Measurements from ENCODE around the gene PPM1D. TPM values are rescaled to one million over a fixed set of nuclear protein-coding genes. Genes with fewer than 3 reads are reported as not detected.
A peak's percentile ranks its signal among the peaks of the same experiment; 100 is the strongest.

PPM1D gene
- total and polyA plus RNA-seq, 2 experiments from 2014 or later = 18.3 to 18.6 TPM

- H3K36me3 ChIP-seq (replicated peaks; ENCODE audit: insufficient read depth, low read depth) = no peaks in the 10 kb centered on the region
- no peaks in the 10 kb centered on the region for H3K27me3 ChIP-seq
- WGBS (ENCODE audit: low lambda C conversion rate, missing lambda C conversion rate) = 38% methylated on average over 17 of the region's 17 CpGs
- no peaks in the 10 kb centered on the region for H3K9me2 ChIP-seq (replicated peaks; ENCODE audit: insufficient read depth)
- no peaks in the 10 kb centered on the region for H3K9me3 ChIP-seq (ENCODE audit: low read depth)
- peak overlapping the region; percentile 96 for H2AFZ ChIP-seq
- DNase-seq (ENCODE audit: low spot score) = no peak
- H3K4me2 ChIP-seq = peak overlapping the region; percentile 88
- H4K20me1 ChIP-seq (ENCODE audit: insufficient read depth, poor library complexity, severe bottlenecking) = no peaks in the 10 kb centered on the region
- peaks cover 4% of the 10 kb centered on the region for H3K79me2 ChIP-seq
- peak overlapping the region; percentile 31 for H3K4me3 ChIP-seq
- H3K4me1 ChIP-seq (ENCODE audit: insufficient read depth) = peaks cover 4% of the 10 kb centered on the region
- H3K27ac ChIP-seq = peak overlapping the region; percentile 62
- TF ChIP-seq EZH2 (IDR thresholded peaks at IDR 0.05; ENCODE audit: borderline replicate concordance) (no peak), EZH2phosphoT487 (IDR thresholded peaks at IDR 0.05; ENCODE audit: low read depth, severe bottlenecking, unreplicated experiment) (no peak)
- TF ChIP-seq, protein P1, sequence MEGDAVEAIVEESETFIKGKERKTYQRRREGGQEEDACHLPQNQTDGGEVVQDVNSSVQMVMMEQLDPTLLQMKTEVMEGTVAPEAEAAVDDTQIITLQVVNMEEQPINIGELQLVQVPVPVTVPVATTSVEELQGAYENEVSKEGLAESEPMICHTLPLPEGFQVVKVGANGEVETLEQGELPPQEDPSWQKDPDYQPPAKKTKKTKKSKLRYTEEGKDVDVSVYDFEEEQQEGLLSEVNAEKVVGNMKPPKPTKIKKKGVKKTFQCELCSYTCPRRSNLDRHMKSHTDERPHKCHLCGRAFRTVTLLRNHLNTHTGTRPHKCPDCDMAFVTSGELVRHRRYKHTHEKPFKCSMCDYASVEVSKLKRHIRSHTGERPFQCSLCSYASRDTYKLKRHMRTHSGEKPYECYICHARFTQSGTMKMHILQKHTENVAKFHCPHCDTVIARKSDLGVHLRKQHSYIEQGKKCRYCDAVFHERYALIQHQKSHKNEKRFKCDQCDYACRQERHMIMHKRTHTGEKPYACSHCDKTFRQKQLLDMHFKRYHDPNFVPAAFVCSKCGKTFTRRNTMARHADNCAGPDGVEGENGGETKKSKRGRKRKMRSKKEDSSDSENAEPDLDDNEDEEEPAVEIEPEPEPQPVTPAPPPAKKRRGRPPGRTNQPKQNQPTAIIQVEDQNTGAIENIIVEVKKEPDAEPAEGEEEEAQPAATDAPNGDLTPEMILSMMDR (IDR thresholded peaks at IDR 0.05; ENCODE audit: poor library complexity) = no peak
Measured at GRCh38 chr17:60676758-60677307, 76.8 kb downstream of the PPM1D start.

DNA sequence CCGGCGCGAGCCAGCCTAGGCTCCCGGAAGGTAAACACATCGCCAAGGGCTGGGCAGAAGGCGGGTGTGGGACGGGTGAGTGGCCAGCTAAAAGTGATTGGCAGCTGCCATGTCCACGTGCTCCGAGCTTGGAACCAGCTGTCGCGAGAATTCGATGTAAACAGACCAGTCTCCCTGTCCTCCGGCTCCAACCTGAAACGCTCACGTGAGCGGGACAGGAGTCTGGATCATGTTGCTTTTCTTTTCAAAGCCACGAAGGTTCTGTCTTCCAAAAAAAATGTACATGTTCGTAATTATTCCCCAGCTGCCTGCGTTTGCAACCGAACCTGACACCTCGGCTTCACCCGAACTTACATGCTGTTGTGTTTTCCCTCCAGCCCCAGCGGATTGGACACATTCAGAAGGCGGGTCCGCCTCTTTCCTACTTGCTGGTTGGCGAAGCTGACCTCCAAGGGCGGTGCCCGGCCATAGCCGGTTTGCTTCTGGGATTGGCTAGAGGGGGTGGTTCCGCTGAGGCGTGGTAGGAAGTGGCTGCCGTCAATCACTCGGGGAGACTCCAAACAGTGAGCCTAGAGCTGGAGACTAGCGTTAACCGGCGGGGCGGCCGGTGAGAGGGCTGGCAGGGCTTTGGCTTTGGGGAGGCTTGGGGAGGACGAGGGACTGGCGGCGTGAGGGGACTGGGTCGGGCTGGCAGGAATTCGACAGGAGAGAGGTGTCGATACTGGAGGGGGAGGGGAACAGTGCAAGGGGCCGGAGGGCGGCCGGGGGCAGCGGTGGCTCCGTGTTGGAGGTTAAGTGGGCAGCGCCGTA is 77.5 kb downstream of the PPM1D start, which contains the start of gene BCAS3:
TSS of gene BCAS3 (plus strand) at position 544 of the 810 bp plus-strand sequence.
- H3K36me3 ChIP-seq (replicated peaks; ENCODE audit: insufficient read depth, low read depth) = no peaks in the 10 kb centered on the region
- peaks cover 4% of the 10 kb centered on the region for H3K4me1 ChIP-seq (ENCODE audit: insufficient read depth)
- H4K20me1 ChIP-seq (ENCODE audit: insufficient read depth, poor library complexity, severe bottlenecking) = no peaks in the 10 kb centered on the region
- peak within 1 kb of the TSS; percentile 96 for H2AFZ ChIP-seq
- TF ChIP-seq EZH2phosphoT487 (IDR thresholded peaks at IDR 0.05; ENCODE audit: low read depth, severe bottlenecking, unreplicated experiment) (no peak), EZH2 (IDR thresholded peaks at IDR 0.05; ENCODE audit: borderline replicate concordance) (no peak)
- TF ChIP-seq, protein P1 (IDR thresholded peaks at IDR 0.05; ENCODE audit: poor library complexity) = no peak
- H3K9me3 ChIP-seq (ENCODE audit: low read depth) = no peaks in the 10 kb centered on the region
- H3K27ac ChIP-seq = peak within 1 kb of the TSS; percentile 62
- no peaks in the 10 kb centered on the region for H3K9me2 ChIP-seq (replicated peaks; ENCODE audit: insufficient read depth)
- H3K4me2 ChIP-seq = peak within 1 kb of the TSS; percentile 88
- peak; percentile 99 for DNase-seq (ENCODE audit: low spot score)
- H3K27me3 ChIP-seq = no peaks in the 10 kb centered on the region
- H3K79me2 ChIP-seq = peaks cover 4% of the 10 kb centered on the region
- 2% methylated on average over 40 of the region's 51 CpGs for WGBS (ENCODE audit: low lambda C conversion rate, missing lambda C conversion rate)
- peak within 1 kb of the TSS; percentile 31 for H3K4me3 ChIP-seq

DNA sequence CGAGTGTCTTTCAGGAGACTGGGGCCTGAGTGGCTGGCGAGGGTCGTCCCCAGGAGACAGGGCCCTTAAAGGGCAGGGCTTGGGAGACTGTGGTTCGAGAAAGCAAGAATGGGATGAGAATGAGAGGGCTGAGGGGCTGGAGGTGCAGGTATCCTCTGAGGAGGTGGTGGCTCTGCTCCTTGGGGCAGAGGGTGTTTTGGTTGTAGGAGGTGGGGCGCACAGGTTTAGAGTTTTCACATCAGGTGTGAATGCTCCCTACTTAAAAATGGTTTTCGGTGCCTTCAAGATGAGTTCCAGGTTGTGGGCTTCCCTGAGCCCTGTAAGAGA is 78.1 kb downstream of the PPM1D start:
- Histone ChIP-seq H3K27ac (peak overlapping the region; percentile 29), H3K79me2 (peaks cover 4% of the 10 kb centered on the region), H2AFZ (peak overlapping the region; percentile 66), H4K20me1 (ENCODE audit: insufficient read depth, poor library complexity, severe bottlenecking) (no peaks in the 10 kb centered on the region), H3K4me3 (peak overlapping the region; percentile 8), H3K27me3 (no peaks in the 10 kb centered on the region), H3K4me2 (peak overlapping the region; percentile 80), H3K9me2 (replicated peaks; ENCODE audit: insufficient read depth) (no peaks in the 10 kb centered on the region), H3K9me3 (ENCODE audit: low read depth) (no peaks in the 10 kb centered on the region), H3K4me1 (ENCODE audit: insufficient read depth) (peaks cover 4% of the 10 kb centered on the region), H3K36me3 (replicated peaks; ENCODE audit: insufficient read depth, low read depth) (no peaks in the 10 kb centered on the region)
- DNase-seq (ENCODE audit: low spot score) = no peak
- 19% methylated on average over 3 of the region's 6 CpGs for WGBS (ENCODE audit: low lambda C conversion rate, missing lambda C conversion rate)
- TF ChIP-seq, protein P1 (IDR thresholded peaks at IDR 0.05; ENCODE audit: poor library complexity) = no peak
- TF ChIP-seq EZH2 (IDR thresholded peaks at IDR 0.05; ENCODE audit: borderline replicate concordance) (no peak), EZH2phosphoT487 (IDR thresholded peaks at IDR 0.05; ENCODE audit: low read depth, severe bottlenecking, unreplicated experiment) (no peak)
